ENCODE measurements around the gene GFRA1.

GRCh38 chr10:116216676-116217075 is 56.3 kb downstream of the GFRA1 start:
- TF ChIP-seq CTCF (IDR thresholded peaks at IDR 0.05) (no peak), EZH2phosphoT487 (IDR thresholded peaks at IDR 0.05) (no peak), EZH2 (IDR thresholded peaks at IDR 0.05) (no peak)
